ENCODE data around the gene SYTL3. TPM values are rescaled to one million over a fixed set of nuclear protein-coding genes. Genes with fewer than 3 reads are reported as not detected.

SYTL3 gene
- total RNA-seq, 1 experiment from 2014 or later = 0.86 TPM

DNA sequence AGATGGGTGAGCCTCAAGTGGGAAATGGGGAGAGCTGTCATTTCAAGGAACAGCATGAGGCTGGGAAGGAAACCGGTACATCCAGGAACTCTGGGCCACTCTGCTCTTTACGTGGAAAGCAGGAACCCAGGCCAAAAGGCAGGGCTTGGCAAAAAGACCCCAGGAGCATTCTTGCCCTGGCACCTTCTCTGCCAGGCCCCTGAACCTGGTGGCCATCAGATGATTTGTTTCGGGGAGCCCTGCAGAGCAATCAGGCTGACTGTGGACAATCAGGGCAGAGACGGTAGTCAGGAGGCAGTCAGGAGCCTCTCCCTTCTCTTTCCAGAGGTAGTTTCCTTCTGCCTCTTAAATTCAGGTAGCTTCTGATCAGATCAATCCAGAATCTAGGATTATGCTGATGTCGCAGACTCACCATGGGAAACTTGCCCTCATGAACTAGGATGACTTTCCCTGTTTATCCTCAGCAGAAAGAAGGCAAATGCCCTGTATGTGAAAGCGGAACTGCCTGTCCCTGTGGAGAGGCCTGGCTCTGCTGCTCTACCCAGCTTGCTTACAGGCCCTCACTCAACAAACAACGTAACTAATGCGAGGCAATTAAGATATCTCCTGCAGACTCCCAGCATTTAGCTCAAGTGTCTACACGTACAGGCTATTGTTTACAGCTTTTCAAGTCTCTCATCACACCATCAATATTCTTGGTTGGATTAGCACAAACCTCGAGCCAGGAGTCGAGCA, 132.7 kb downstream of the SYTL3 start:
- Histone ChIP-seq H3K36me3 (ENCODE audit: control insufficient read depth, insufficient read depth, low read length) (peaks cover 13% of the 10 kb centered on the region), H3K4me3 (ENCODE audit: low read depth, low read length) (no peak overlapping the region), H3K4me1 (peaks cover 16% of the 10 kb centered on the region), H3K9me3 (no peaks in the 10 kb centered on the region), H3K27me3 (replicated peaks; ENCODE audit: control insufficient read depth, insufficient read depth, low read length) (no peaks in the 10 kb centered on the region)
- Mint-ChIP-seq H3K4me1 (ENCODE audit: low read depth, unreplicated experiment) (peaks cover 18% of the 10 kb centered on the region), H3K4me3 (ENCODE audit: unreplicated experiment) (no peak overlapping the region), H3K27me3 (ENCODE audit: insufficient read depth, unreplicated experiment) (no peaks in the 10 kb centered on the region), H3K36me3 (ENCODE audit: insufficient read depth, unreplicated experiment) (peaks cover 97% of the 10 kb centered on the region), H3K9me3 (ENCODE audit: unreplicated experiment) (no peaks in the 10 kb centered on the region), H3K27ac (ENCODE audit: unreplicated experiment) (peak overlapping the region; percentile 82)
- intact Hi-C loops (cut with micrococcal nuclease; ENCODE audit: unreplicated experiment) = no loop called here
- no peak for TF ChIP-seq CTCF (IDR thresholded peaks at IDR 0.05; ENCODE audit: insufficient read depth in 1 of 2, low read depth in 1 of 2, low read length in 1 of 2, severe bottlenecking in 1 of 2, unreplicated experiment in 1 of 2)
- POLR2A ChIA-PET = interaction anchor here (0.5 kb wide), 1 partner anchor 87 kb away, joined by 3 read pairs; no protein-coding TSS in a partner anchor
- CTCF ChIA-PET = interaction anchor here (1.2 kb wide), 1 partner anchor 37 kb away, joined by 3 read pairs; the partner anchor contains the start of gene EZR
- no TSS peak for BruUV-seq (replicated peaks)
- no peak for DNase-seq

- Histone ChIP-seq H3K4me3 (ENCODE audit: low read depth, low read length) (no peak overlapping the region), H3K36me3 (ENCODE audit: control insufficient read depth, insufficient read depth, low read length) (peaks cover 11% of the 10 kb centered on the region), H3K27me3 (replicated peaks; ENCODE audit: control insufficient read depth, insufficient read depth, low read length) (no peaks in the 10 kb centered on the region), H3K9me3 (no peaks in the 10 kb centered on the region), H3K4me1 (peaks cover 16% of the 10 kb centered on the region)
- intact Hi-C loops (cut with micrococcal nuclease; ENCODE audit: unreplicated experiment) = no loop called here
- ChIA-PET CTCF (no interaction called here), POLR2A (interaction anchor here (0.5 kb wide), 1 partner anchor 87 kb away, joined by 3 read pairs; no protein-coding TSS in a partner anchor)
- Mint-ChIP-seq H3K27me3 (ENCODE audit: insufficient read depth, unreplicated experiment) (no peaks in the 10 kb centered on the region), H3K4me1 (ENCODE audit: low read depth, unreplicated experiment) (peaks cover 18% of the 10 kb centered on the region), H3K4me3 (ENCODE audit: unreplicated experiment) (no peak overlapping the region), H3K27ac (ENCODE audit: unreplicated experiment) (no peak overlapping the region), H3K9me3 (ENCODE audit: unreplicated experiment) (no peaks in the 10 kb centered on the region), H3K36me3 (ENCODE audit: insufficient read depth, unreplicated experiment) (peaks cover 97% of the 10 kb centered on the region)
- DNase-seq = no peak
- no peak for TF ChIP-seq CTCF (IDR thresholded peaks at IDR 0.05; ENCODE audit: insufficient read depth in 1 of 2, low read depth in 1 of 2, low read length in 1 of 2, severe bottlenecking in 1 of 2, unreplicated experiment in 1 of 2)
- BruUV-seq (replicated peaks) = no TSS peak
Measured at GRCh38 chr6:158783167-158783450, 133.3 kb downstream of the SYTL3 start.

DNA sequence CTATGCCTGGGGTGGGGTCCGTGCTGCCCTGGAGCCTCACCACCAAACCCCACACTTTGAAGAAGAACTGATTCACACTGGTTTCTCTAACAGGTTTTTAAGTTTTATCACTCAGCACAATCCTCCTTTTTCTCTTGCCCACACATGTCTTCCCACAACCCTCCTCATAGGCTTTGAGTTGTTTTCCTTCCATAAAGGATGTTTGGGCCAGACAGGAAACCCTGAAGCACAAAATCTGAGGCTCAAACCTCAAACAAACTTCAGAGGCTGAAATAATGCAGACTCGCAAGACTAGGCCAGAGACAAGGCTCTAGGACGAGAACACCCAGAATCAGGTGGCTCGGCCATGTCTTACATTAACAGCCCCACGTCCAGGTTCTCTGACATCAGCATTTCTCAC, 134.0 kb downstream of the SYTL3 start:
- Mint-ChIP-seq H3K4me1 (ENCODE audit: low read depth, unreplicated experiment) (peaks cover 18% of the 10 kb centered on the region), H3K36me3 (ENCODE audit: insufficient read depth, unreplicated experiment) (peaks cover 97% of the 10 kb centered on the region), H3K9me3 (ENCODE audit: unreplicated experiment) (no peaks in the 10 kb centered on the region), H3K4me3 (ENCODE audit: unreplicated experiment) (no peak overlapping the region), H3K27ac (ENCODE audit: unreplicated experiment) (no peak overlapping the region), H3K27me3 (ENCODE audit: insufficient read depth, unreplicated experiment) (no peaks in the 10 kb centered on the region)
- intact Hi-C loops (cut with micrococcal nuclease; ENCODE audit: unreplicated experiment) = no loop called here
- Histone ChIP-seq H3K9me3 (no peaks in the 10 kb centered on the region), H3K4me1 (peaks cover 16% of the 10 kb centered on the region), H3K27me3 (replicated peaks; ENCODE audit: control insufficient read depth, insufficient read depth, low read length) (no peaks in the 10 kb centered on the region), H3K4me3 (ENCODE audit: low read depth, low read length) (no peak overlapping the region), H3K36me3 (ENCODE audit: control insufficient read depth, insufficient read depth, low read length) (peaks cover 12% of the 10 kb centered on the region)
- TF ChIP-seq CTCF (IDR thresholded peaks at IDR 0.05; ENCODE audit: insufficient read depth in 1 of 2, low read depth in 1 of 2, low read length in 1 of 2, severe bottlenecking in 1 of 2, unreplicated experiment in 1 of 2) = no peak
- CTCF ChIA-PET = no interaction called here
- POLR2A ChIA-PET = no interaction called here
- no TSS peak for BruUV-seq (replicated peaks)
- no peak for DNase-seq

All from Caco-2 (cell line).